GM19395 (cell line): Measurements from ENCODE around the gene ABCC1.
"Not testable (repeated sequence)": the region's sequence is repeated elsewhere in the genome, so short reads cannot be mapped to it uniquely, and the experiment has no call there.

Experiments
- ATAC-seq: cut with Tn5 transposase; IDR thresholded peaks from one replicate; pipeline ENCODE4 v1.9.1; 2021; ENCODE audit warnings: mild to moderate bottlenecking, moderate library complexity; ENCODE audit not compliant: unreplicated experiment

The ABCC1 gene

GRCh38 chr16:16131204-16131603, 181.8 kb downstream of the ABCC1 start:
- ATAC-seq = no peak

GRCh38 chr16:16131659-16132058, 182.2 kb downstream of the ABCC1 start:
- no peak for ATAC-seq

- ATAC-seq = no peak
Measured at GRCh38 chr16:16133943-16134604, 184.7 kb downstream of the ABCC1 start.

GRCh38 chr16:16136588-16136987, 187.2 kb downstream of the ABCC1 start:
- no peak for ATAC-seq

- ATAC-seq = no peak
Measured at GRCh38 chr16:16137110-16137509, 187.7 kb downstream of the ABCC1 start.

GRCh38 chr16:16138034-16138635, 188.7 kb downstream of the ABCC1 start:
- ATAC-seq = no peak

- no peak for ATAC-seq
Measured at GRCh38 chr16:16139061-16139460, 189.6 kb downstream of the ABCC1 start.

- ATAC-seq = no peak
Measured at GRCh38 chr16:16139806-16140205, 190.4 kb downstream of the ABCC1 start.

- ATAC-seq = no peak
Measured at GRCh38 chr16:16140537-16140936, 191.1 kb downstream of the ABCC1 start.

- no peak for ATAC-seq
Measured at GRCh38 chr16:16141141-16141540, 191.7 kb downstream of the ABCC1 start.

- ATAC-seq = no peak
Measured at GRCh38 chr16:16141784-16142396, 192.5 kb downstream of the ABCC1 start.

- ATAC-seq = no peak
Measured at GRCh38 chr16:16143038-16143763, 193.8 kb downstream of the ABCC1 start.

- ATAC-seq = no peak
Measured at GRCh38 chr16:16143931-16144330, 194.5 kb downstream of the ABCC1 start.

GRCh38 chr16:16144416-16144815, 195.0 kb downstream of the ABCC1 start:
- no peak for ATAC-seq

- no peak for ATAC-seq
Measured at GRCh38 chr16:16145286-16145685, 195.9 kb downstream of the ABCC1 start.

GRCh38 chr16:16146380-16147315, 197.2 kb downstream of the ABCC1 start:
- no peak for ATAC-seq

- no peak for ATAC-seq
Measured at GRCh38 chr16:16147316-16147999, 198.0 kb downstream of the ABCC1 start.

- not testable (repeated sequence) for ATAC-seq
Measured at GRCh38 chr16:16148000-16148599, 198.7 kb downstream of the ABCC1 start.

GRCh38 chr16:16148755-16149154, 199.3 kb downstream of the ABCC1 start:
- ATAC-seq = no peak

- ATAC-seq = no peak
Measured at GRCh38 chr16:16149710-16150116, 200.3 kb downstream of the ABCC1 start.
